Naive thymus-derived CD4-positive, alpha-beta T cell (primary cell): Measurements from ENCODE around the gene PCDHGB2. TPM values are rescaled to one million over a fixed set of nuclear protein-coding genes. Genes with fewer than 3 reads are reported as not detected.
"Not testable (repeated sequence)": the region's sequence is repeated elsewhere in the genome, so short reads cannot be mapped to it uniquely, and the experiment has no call there.

Experiments used
- ATAC-seq: fragments of 150-1000 bp; cut with Tn5 transposase; 2 replicates; pipeline ENCODE4 v1.10.0; 2021; ENCODE audit warnings: mild to moderate bottlenecking, moderate library complexity
- CTCF ChIA-PET: fragments of 350-600 bp; sonication (Branson Sonifier 250); formaldehyde crosslinking; loops from one replicate; lab custom pipeline; 2021; ENCODE audit warnings: antibody characterized with exemption; lab: Charles Lee
- POLR2A ChIA-PET: fragments of 350-600 bp; sonication (Branson Sonifier 250); formaldehyde crosslinking; loops from one replicate; lab custom pipeline; 2021; ENCODE audit warnings: antibody characterized with exemption, inconsistent platforms; lab: Charles Lee
- DNase-seq, 9 donors: peaks; one replicate each; pipeline versions ENCODE4 v3.0.0 to v3.0.0-alpha.2; 2020 to 2022; ENCODE audit warnings: mixed read lengths in 1 of 9
- H3K27ac ChIP-seq: one replicate; pipeline ENCODE4 v1.7.0; 2013; ENCODE audit warnings: mild to moderate bottlenecking, low read depth, low read length, moderate library complexity
- H3K27me3 ChIP-seq, 2 donors: one replicate each; pipeline ENCODE4 v1.7.0; 2013; ENCODE audit warnings: low read length in 2 of 2, mild to moderate bottlenecking in 2 of 2, moderate library complexity in 2 of 2; ENCODE audit not compliant: control insufficient read depth in 2 of 2, insufficient read depth in 2 of 2
- H3K36me3 ChIP-seq, 3 experiments: 1 replicate in 2 of 3; 2 replicates in 1 of 3; pipeline ENCODE4 v1.7.0; 2013; ENCODE audit warnings: low read length in 3 of 3, mild to moderate bottlenecking in 3 of 3, moderate library complexity in 1 of 3; ENCODE audit not compliant: insufficient read depth in 3 of 3, control insufficient read depth in 2 of 3
- H3K4me1 ChIP-seq, 2 donors: one replicate each; pipeline ENCODE4 v1.7.0; 2013; ENCODE audit warnings: low read length in 2 of 2, mild to moderate bottlenecking in 2 of 2, moderate library complexity in 1 of 2; ENCODE audit not compliant: control insufficient read depth in 2 of 2, insufficient read depth in 2 of 2
- H3K4me3 ChIP-seq: 2 replicates; pipeline ENCODE4 v1.7.0; 2013; ENCODE audit warnings: mild to moderate bottlenecking, low read length
- H3K9me3 ChIP-seq, 3 experiments: 1 replicate in 2 of 3; 2 replicates in 1 of 3; pipeline ENCODE4 v1.7.0; 2013; ENCODE audit warnings: low read length in 3 of 3; ENCODE audit not compliant: control insufficient read depth in 2 of 3
- H3K27ac Mint-ChIP-seq, 9 donors: one replicate each; pipeline ENCODE4 v1.8.0; 2020 to 2022; ENCODE audit warnings: mixed read lengths in 9 of 9, mild to moderate bottlenecking in 8 of 9, moderate library complexity in 5 of 9, inconsistent platforms in 2 of 9
- H3K27me3 Mint-ChIP-seq, 5 donors: one replicate each; pipeline ENCODE4 v1.8.0; 2021 to 2022; ENCODE audit warnings: mixed read lengths in 5 of 5, mild to moderate bottlenecking in 1 of 5
- H3K36me3 Mint-ChIP-seq, 5 donors: one replicate each; pipeline ENCODE4 v1.8.0; 2020 to 2022; ENCODE audit warnings: mixed read lengths in 5 of 5, mild to moderate bottlenecking in 3 of 5, inconsistent platforms in 1 of 5
- H3K4me1 Mint-ChIP-seq, 7 donors: one replicate each; pipeline ENCODE4 v1.8.0; 2020 to 2022; ENCODE audit warnings: mixed read lengths in 7 of 7, mild to moderate bottlenecking in 3 of 7, inconsistent platforms in 1 of 7
- H3K4me3 Mint-ChIP-seq, 10 donors: one replicate each; pipeline ENCODE4 v1.8.0; 2020 to 2022; ENCODE audit warnings: mild to moderate bottlenecking in 10 of 10, mixed read lengths in 10 of 10, moderate library complexity in 6 of 10, inconsistent platforms in 2 of 10
- H3K9me3 Mint-ChIP-seq, 11 donors: one replicate each; pipeline ENCODE4 v1.8.0; 2020 to 2022; ENCODE audit warnings: mixed read lengths in 11 of 11, mild to moderate bottlenecking in 4 of 11, inconsistent platforms in 1 of 11, moderate library complexity in 1 of 11
- intact Hi-C, 2 donors: fragments of 100-400 bp; cut with micrococcal nuclease; formaldehyde crosslinking; loops; one replicate each; pipeline ENCODE4 v1.15.1; 2023
- polyA plus RNA-seq, 2 donors: library from polyadenylated mRNA; unstranded; fragments of 300-500 nt; fragmentation: Illumina TruSeq; gene quantifications; one replicate each; pipeline ENCODE4 v1.2.3, GENCODE V29; 2021
- total RNA-seq, 6 experiments: library from RNA in 5 of 6; stranded (reverse) in 5 of 6; gene quantifications; 1 replicate in 5 of 6; 2 replicates in 1 of 6; pipeline ENCODE4 v1.2.3 and lab custom pipeline; 2021 to 2026

PCDHGB2 gene
- total and polyA plus RNA-seq, 7 experiments from 2014 or later, result 0.24 to 1.3 (median 0.36) TPM; not detected in 3

GRCh38 chr5:141388661-141389060 is 28.9 kb downstream of the PCDHGB2 start:
- ChIA-PET POLR2A (no interaction called here), CTCF (no interaction called here)
- no peak overlapping the region for H3K27ac ChIP-seq
- H3K4me3 ChIP-seq, result no peak overlapping the region
- no peak for DNase-seq
- Mint-ChIP-seq H3K9me3 (peaks cover 0 to 90% (median 57%) of the 10 kb centered on the region in 11 donors), H3K27ac (no peak overlapping the region), H3K27me3 (peaks cover 29 to 85% (median 79%) of the 10 kb centered on the region in 5 donors), H3K4me3 (peak overlapping the region in 1 of 10 donors; percentile 27), H3K36me3 (peaks cover 5 to 35% (median 10%) of the 10 kb centered on the region in 5 donors), H3K4me1 (peaks cover 0 to 3% (median 0%) of the 10 kb centered on the region in 7 donors)
- intact Hi-C loops, result no loop called here
- no peak for ATAC-seq
- no peaks in the 10 kb centered on the region for H3K36me3 ChIP-seq
- H3K9me3 ChIP-seq, result peaks cover 0 to 45% (median 0%) of the 10 kb centered on the region in 3 experiments
- peaks cover 4 to 14% of the 10 kb centered on the region in 2 donors for H3K27me3 ChIP-seq
- no peaks in the 10 kb centered on the region for H3K4me1 ChIP-seq

- peaks cover 5 to 41% (median 10%) of the 10 kb centered on the region in 5 donors for H3K36me3 Mint-ChIP-seq
- ChIA-PET POLR2A (no interaction called here), CTCF (interaction anchor here (1.0 kb wide), 1 partner anchor 28 kb away, joined by 3 read pairs; the partner anchor contains the start of gene PCDHGB7)
- Histone ChIP-seq H3K4me3 (no peak overlapping the region), H3K4me1 (no peaks in the 10 kb centered on the region), H3K9me3 (peaks cover 0 to 45% (median 0%) of the 10 kb centered on the region in 3 experiments), H3K27ac (no peak overlapping the region), H3K36me3 (no peaks in the 10 kb centered on the region), H3K27me3 (peaks cover 4 to 14% of the 10 kb centered on the region in 2 donors)
- peak overlapping the region in 2 of 9 donors; percentile 55 to 77 for H3K27ac Mint-ChIP-seq
- DNase-seq (no peak), ATAC-seq (no peak)
- intact Hi-C loops, result no loop called here
- peaks cover 0 to 3% (median 0%) of the 10 kb centered on the region in 7 donors for H3K4me1 Mint-ChIP-seq
- peaks cover 0 to 90% (median 60%) of the 10 kb centered on the region in 11 donors for H3K9me3 Mint-ChIP-seq
- H3K27me3 Mint-ChIP-seq, result peaks cover 30 to 85% (median 78%) of the 10 kb centered on the region in 5 donors
- H3K4me3 Mint-ChIP-seq, result peak overlapping the region in 2 of 10 donors; percentile 10 to 13
Measured at GRCh38 chr5:141389153-141390042, 29.6 kb downstream of the PCDHGB2 start.

- peaks cover 0 to 88% (median 53%) of the 10 kb centered on the region in 11 donors for H3K9me3 Mint-ChIP-seq
- intact Hi-C loops, result no loop called here
- H3K4me1 ChIP-seq, result no peaks in the 10 kb centered on the region
- H3K27ac Mint-ChIP-seq, result peak within 1 kb of the TSS in 1 of 9 donors; percentile 6
- no peaks in the 10 kb centered on the region for H3K36me3 ChIP-seq
- peaks cover 0 to 39% (median 0%) of the 10 kb centered on the region in 3 experiments for H3K9me3 ChIP-seq
- ChIA-PET POLR2A (no interaction called here), CTCF (no interaction called here)
- H3K4me1 Mint-ChIP-seq, result peaks cover 0 to 3% (median 0%) of the 10 kb centered on the region in 7 donors
- ATAC-seq, result no peak
- H3K27ac ChIP-seq, result no peak within 1 kb of the TSS
- H3K4me3 ChIP-seq, result no peak within 1 kb of the TSS
- H3K4me3 Mint-ChIP-seq, result peak within 1 kb of the TSS in 3 of 10 donors; percentile 2 to 64 (median 25)
- DNase-seq, result no peak
- H3K27me3 Mint-ChIP-seq, result peaks cover 31 to 82% (median 75%) of the 10 kb centered on the region in 5 donors
- H3K27me3 ChIP-seq, result peaks cover 4 to 12% of the 10 kb centered on the region in 2 donors
- peaks cover 3 to 30% (median 10%) of the 10 kb centered on the region in 5 donors for H3K36me3 Mint-ChIP-seq
Measured at GRCh38 chr5:141392429-141393198, 32.8 kb downstream of the PCDHGB2 start, which contains the start of gene PCDHGA8. PCDHGA8 (plus strand) TSS chr5:141392633; CDS start chr5:141392814, 181 bp downstream.

GRCh38 chr5:141393267-141393666 is 33.5 kb downstream of the PCDHGB2 start:
- intact Hi-C loops, result no loop called here

GRCh38 chr5:141394401-141395187 is 34.8 kb downstream of the PCDHGB2 start:
- intact Hi-C loops, H3K4me3 ChIP-seq, H3K36me3 ChIP-seq, H3K27ac ChIP-seq, H3K4me1 ChIP-seq, DNase-seq, H3K4me3 Mint-ChIP-seq, H3K4me1 Mint-ChIP-seq, POLR2A ChIA-PET, CTCF ChIA-PET, ATAC-seq: not testable (repeated sequence)
- Mint-ChIP-seq H3K9me3 (peaks cover 0 to 86% (median 49%) of the 10 kb centered on the region in 11 donors), H3K27me3 (peaks cover 37 to 85% (median 74%) of the 10 kb centered on the region in 5 donors), H3K36me3 (peaks cover 2 to 27% (median 10%) of the 10 kb centered on the region in 5 donors), H3K27ac (peak overlapping the region in 1 of 9 donors; percentile 28)
- Histone ChIP-seq H3K9me3 (peaks cover 0 to 39% (median 0%) of the 10 kb centered on the region in 3 experiments), H3K27me3 (peaks cover 4 to 12% of the 10 kb centered on the region in 2 donors)

More at GRCh38 chr5:141393267-141393666, 33.5 kb downstream of the PCDHGB2 start:
- Histone ChIP-seq H3K36me3 (no peaks in the 10 kb centered on the region), H3K4me3 (no peak overlapping the region), H3K4me1 (no peaks in the 10 kb centered on the region), H3K9me3 (peaks cover 0 to 38% (median 0%) of the 10 kb centered on the region in 3 experiments), H3K27ac (no peak overlapping the region), H3K27me3 (peaks cover 4 to 12% of the 10 kb centered on the region in 2 donors)
- DNase-seq (no peak), ATAC-seq (no peak)
- Mint-ChIP-seq H3K4me3 (no peak overlapping the region), H3K4me1 (peaks cover 0 to 3% (median 0%) of the 10 kb centered on the region in 7 donors), H3K27ac (peak overlapping the region in 1 of 9 donors; percentile 6), H3K27me3 (peaks cover 30 to 84% (median 74%) of the 10 kb centered on the region in 5 donors), H3K36me3 (peaks cover 3 to 29% (median 10%) of the 10 kb centered on the region in 5 donors), H3K9me3 (peaks cover 0 to 87% (median 51%) of the 10 kb centered on the region in 11 donors)
- ChIA-PET POLR2A (no interaction called here), CTCF (no interaction called here)
